HepG2 (cell line): ENCODE data around the gene ATAD1. TPM values are rescaled to one million over a fixed set of nuclear protein-coding genes. Genes with fewer than 3 reads are reported as not detected.

Experiments used
- EEA1 ChIP-seq: sonication (generic); formaldehyde crosslinking; IDR thresholded peaks from 2 replicates; pipeline ENCODE4 v1.5.1; 2020; ENCODE audit warnings: mild to moderate bottlenecking, missing genetic modification reagents, borderline replicate concordance
- ISL2 ChIP-seq: sonication (generic); formaldehyde crosslinking; IDR thresholded peaks from 2 replicates; pipeline ENCODE4 v1.5.0; 2020; ENCODE audit warnings: missing genetic modification reagents
- MED8 ChIP-seq: sonication (generic); formaldehyde crosslinking; IDR thresholded peaks from 2 replicates; pipeline ENCODE4 v1.8.1; 2023; ENCODE audit warnings: mild to moderate bottlenecking, missing genetic modification reagents; ENCODE audit not compliant: insufficient replicate concordance
- NFKBIZ ChIP-seq: IDR thresholded peaks from 2 replicates; pipeline ENCODE4 v1.6.1; 2018; ENCODE audit warnings: missing genetic modification reagents, missing compliant biosample characterization
- NR2F1 ChIP-seq, 2 experiments: fragments of 450-650 bp in 1 of 2; formaldehyde crosslinking in 1 of 2; IDR thresholded peaks; 2 replicates each; pipeline versions ENCODE4 v1.5.0 to v1.6.1; 2016 to 2020; ENCODE audit warnings: mild to moderate bottlenecking in 1 of 2, missing compliant biosample characterization in 1 of 2, missing genetic modification reagents in 1 of 2, moderate library complexity in 1 of 2
- REL ChIP-seq: sonication (generic); formaldehyde crosslinking; conservative IDR thresholded peaks from 2 replicates; pipeline ENCODE4 v1.8.0; 2022; ENCODE audit warnings: mild to moderate bottlenecking, missing genetic modification reagents, moderate library complexity
- STAG1 ChIP-seq: sonication (generic); formaldehyde crosslinking; IDR thresholded peaks from 2 replicates; pipeline ENCODE4 v1.4.0; 2020; ENCODE audit warnings: missing genetic modification reagents
- ZMYM3 ChIP-seq: sonication (generic); formaldehyde crosslinking; IDR thresholded peaks from 2 replicates; pipeline ENCODE4 v1.5.1; 2020; ENCODE audit warnings: mild to moderate bottlenecking, missing genetic modification reagents
- ZNF224 ChIP-seq: sonication (generic); formaldehyde crosslinking; IDR thresholded peaks from 2 replicates; pipeline ENCODE4 v1.5.0; 2020; ENCODE audit warnings: mild to moderate bottlenecking, missing genetic modification reagents
- ZNF235 ChIP-seq: sonication (generic); formaldehyde crosslinking; IDR thresholded peaks from 2 replicates; pipeline ENCODE4 v1.8.1; 2023; ENCODE audit warnings: mild to moderate bottlenecking, missing genetic modification reagents, borderline replicate concordance
- ZNF296 ChIP-seq: sonication (generic); formaldehyde crosslinking; conservative IDR thresholded peaks from 2 replicates; pipeline ENCODE4 v1.5.0; 2020; ENCODE audit warnings: mild to moderate bottlenecking, missing genetic modification reagents
- ZNF383 ChIP-seq: sonication (generic); formaldehyde crosslinking; IDR thresholded peaks from 2 replicates; pipeline ENCODE4 v1.4.0; 2020; ENCODE audit warnings: missing genetic modification reagents, mild to moderate bottlenecking, borderline replicate concordance
- ZNF496 ChIP-seq: sonication (generic); formaldehyde crosslinking; IDR thresholded peaks from 2 replicates; pipeline ENCODE4 v1.8.1; 2023; ENCODE audit warnings: mild to moderate bottlenecking, moderate library complexity, missing genetic modification reagents; ENCODE audit not compliant: insufficient replicate concordance
- ZNF776 ChIP-seq: sonication (generic); formaldehyde crosslinking; IDR thresholded peaks from 2 replicates; pipeline ENCODE4 v1.4.0; 2020; ENCODE audit warnings: mild to moderate bottlenecking, missing genetic modification reagents
- ZNF850 ChIP-seq: sonication (generic); formaldehyde crosslinking; conservative IDR thresholded peaks from 2 replicates; pipeline ENCODE4 v1.9.0; 2021; ENCODE audit warnings: mild to moderate bottlenecking, missing genetic modification reagents
- polyA plus RNA-seq, 8 experiments: library from polyadenylated mRNA; depleted of rRNA in 3 of 8; stranded (reverse) in 7 of 8; unstranded in 1 of 8; fragments of >200 nt; fragmentation: Illumina TruSeq in 4 of 8; extraction: Trizol in 4 of 8; gene quantifications; 2 replicates each; pipeline versions ENCODE4 v1.2.1 to v1.2.3, GENCODE V29; 2011 to 2016; ENCODE audit warnings: low read depth in 4 of 8, missing spikeins in 1 of 8, mixed read lengths in 1 of 8; ENCODE audit not compliant: insufficient read depth in 1 of 8
- total RNA-seq, 5 experiments: library from RNA; depleted of rRNA; stranded (reverse); fragments of >200 nt; fragmentation: Illumina TruSeq; extraction: Trizol; gene quantifications; 2 replicates each; pipeline ENCODE4 v1.2.3, GENCODE V29; 2016; ENCODE audit warnings: low read depth in 1 of 5
- TF ChIP-seq, protein P1 (sequence below): sonication (generic); formaldehyde crosslinking; conservative IDR thresholded peaks from 2 replicates; pipeline ENCODE4 v1.5.0; 2020; ENCODE audit warnings: missing genetic modification reagents
- TF ChIP-seq, protein P2 (sequence below): sonication (generic); formaldehyde crosslinking; IDR thresholded peaks from 2 replicates; pipeline ENCODE4 v1.4.0; 2020; ENCODE audit warnings: missing genetic modification reagents, low read depth, mild to moderate bottlenecking, borderline replicate concordance
- TF ChIP-seq, protein P3 (sequence below): sonication (generic); formaldehyde crosslinking; IDR thresholded peaks from 2 replicates; pipeline ENCODE4 v1.5.1; 2020; ENCODE audit warnings: missing genetic modification reagents, mild to moderate bottlenecking, borderline replicate concordance
- TF ChIP-seq, protein P4 (sequence below): sonication (generic); formaldehyde crosslinking; IDR thresholded peaks from 2 replicates; pipeline ENCODE4 v1.4.0; 2020; ENCODE audit warnings: missing genetic modification reagents
- TF ChIP-seq, protein P5 (sequence below): sonication (generic); formaldehyde crosslinking; IDR thresholded peaks from 2 replicates; pipeline ENCODE4 v1.4.0; 2020; ENCODE audit warnings: missing genetic modification reagents

The ATAD1 gene
- total and polyA plus RNA-seq, 2 of the 13 experiments (the other 11 are each of a cell fraction or from before 2014, with no cell fraction given) = 14.9 to 28.2 TPM

DNA sequence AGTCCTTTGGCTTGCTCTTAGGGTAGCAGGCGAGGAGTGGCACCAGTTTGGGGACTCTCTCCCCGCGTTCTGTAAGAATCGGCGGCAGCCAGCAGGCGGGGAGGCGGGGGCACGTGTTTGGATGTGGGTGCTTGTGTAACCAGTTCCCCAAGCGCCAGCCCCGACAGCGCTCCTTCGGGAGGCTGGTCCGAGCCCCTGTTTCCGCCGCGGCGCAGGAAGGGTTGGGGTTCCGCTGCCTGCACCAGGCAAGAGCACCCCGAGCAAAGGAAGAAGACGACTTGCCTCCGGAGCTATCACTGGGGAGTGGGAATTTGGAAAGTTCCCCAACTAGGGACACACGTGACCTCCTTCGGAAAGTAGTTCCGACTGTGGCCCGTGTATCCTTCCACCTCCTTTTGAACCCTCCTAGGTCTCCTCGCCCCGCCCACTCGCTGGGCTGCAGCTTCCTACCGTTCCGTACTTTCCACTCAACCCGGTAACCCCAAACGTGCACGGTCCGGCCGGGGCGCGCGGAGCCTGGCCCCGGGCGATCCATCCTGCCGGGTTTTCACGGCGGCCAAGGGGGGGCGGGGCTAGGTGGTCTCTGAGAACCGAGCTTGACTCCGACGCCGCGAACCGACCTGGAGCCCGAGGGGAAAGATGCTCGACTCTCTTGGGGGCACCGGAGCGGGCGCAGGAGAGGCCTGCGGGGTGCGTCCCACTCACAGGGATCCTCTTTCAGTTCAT, 44.1 kb upstream of the ATAD1 start (continued):
- TF ChIP-seq, protein P1, sequence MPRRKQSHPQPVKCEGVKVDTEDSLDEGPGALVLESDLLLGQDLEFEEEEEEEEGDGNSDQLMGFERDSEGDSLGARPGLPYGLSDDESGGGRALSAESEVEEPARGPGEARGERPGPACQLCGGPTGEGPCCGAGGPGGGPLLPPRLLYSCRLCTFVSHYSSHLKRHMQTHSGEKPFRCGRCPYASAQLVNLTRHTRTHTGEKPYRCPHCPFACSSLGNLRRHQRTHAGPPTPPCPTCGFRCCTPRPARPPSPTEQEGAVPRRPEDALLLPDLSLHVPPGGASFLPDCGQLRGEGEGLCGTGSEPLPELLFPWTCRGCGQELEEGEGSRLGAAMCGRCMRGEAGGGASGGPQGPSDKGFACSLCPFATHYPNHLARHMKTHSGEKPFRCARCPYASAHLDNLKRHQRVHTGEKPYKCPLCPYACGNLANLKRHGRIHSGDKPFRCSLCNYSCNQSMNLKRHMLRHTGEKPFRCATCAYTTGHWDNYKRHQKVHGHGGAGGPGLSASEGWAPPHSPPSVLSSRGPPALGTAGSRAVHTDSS (CRISPR knock-in tag) = no peak
- TF ChIP-seq ISL2 (CRISPR knock-in tag) (peak; percentile 84), NFKBIZ (CRISPR knock-in tag) (peak; percentile 83; the same call in 1 of the 2 replicates), ZNF776 (CRISPR knock-in tag) (0 out of 2 replicates have a peak, but pooled peaks have one; percentile 60), ZNF296 (no peak; the same call in 1 of the 2 replicates), ZNF383 (CRISPR knock-in tag) (no peak), MED8 (CRISPR knock-in tag) (peak; percentile 82), ZMYM3 (peak; percentile 85), NR2F1 (CRISPR knock-in tag; IDR thresholded peaks at IDR 0.05) (peak; percentile 45 to 53; a peak in 2 of 4 replicates), EEA1 (CRISPR knock-in tag) (peak; percentile 50; the same call in 1 of the 2 replicates), REL (CRISPR knock-in tag) (no peak; the same call in 1 of the 2 replicates), ZNF224 (CRISPR knock-in tag) (peak; percentile 98), ZNF496 (no peak), ZNF850 (CRISPR knock-in tag) (no peak), ZNF235 (CRISPR knock-in tag) (peak; percentile 67; the same call in 1 of the 2 replicates), STAG1 (CRISPR knock-in tag) (no peak)
- TF ChIP-seq, protein P2, sequence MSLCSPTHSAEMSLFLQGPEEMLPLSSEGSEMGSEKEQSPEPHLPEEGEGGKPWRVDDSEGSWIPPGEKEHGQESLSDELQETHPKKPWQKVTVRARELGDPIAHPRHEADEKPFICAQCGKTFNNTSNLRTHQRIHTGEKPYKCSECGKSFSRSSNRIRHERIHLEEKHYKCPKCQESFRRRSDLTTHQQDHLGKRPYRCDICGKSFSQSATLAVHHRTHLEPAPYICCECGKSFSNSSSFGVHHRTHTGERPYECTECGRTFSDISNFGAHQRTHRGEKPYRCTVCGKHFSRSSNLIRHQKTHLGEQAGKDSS = peak; percentile 94; the same call in 1 of the 2 replicates
- TF ChIP-seq, protein P3, sequence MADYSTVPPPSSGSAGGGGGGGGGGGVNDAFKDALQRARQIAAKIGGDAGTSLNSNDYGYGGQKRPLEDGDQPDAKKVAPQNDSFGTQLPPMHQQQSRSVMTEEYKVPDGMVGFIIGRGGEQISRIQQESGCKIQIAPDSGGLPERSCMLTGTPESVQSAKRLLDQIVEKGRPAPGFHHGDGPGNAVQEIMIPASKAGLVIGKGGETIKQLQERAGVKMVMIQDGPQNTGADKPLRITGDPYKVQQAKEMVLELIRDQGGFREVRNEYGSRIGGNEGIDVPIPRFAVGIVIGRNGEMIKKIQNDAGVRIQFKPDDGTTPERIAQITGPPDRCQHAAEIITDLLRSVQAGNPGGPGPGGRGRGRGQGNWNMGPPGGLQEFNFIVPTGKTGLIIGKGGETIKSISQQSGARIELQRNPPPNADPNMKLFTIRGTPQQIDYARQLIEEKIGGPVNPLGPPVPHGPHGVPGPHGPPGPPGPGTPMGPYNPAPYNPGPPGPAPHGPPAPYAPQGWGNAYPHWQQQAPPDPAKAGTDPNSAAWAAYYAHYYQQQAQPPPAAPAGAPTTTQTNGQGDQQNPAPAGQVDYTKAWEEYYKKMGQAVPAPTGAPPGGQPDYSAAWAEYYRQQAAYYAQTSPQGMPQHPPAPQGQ (CRISPR knock-in tag) = no peak; the same call in 1 of the 2 replicates
- TF ChIP-seq, protein P4, sequence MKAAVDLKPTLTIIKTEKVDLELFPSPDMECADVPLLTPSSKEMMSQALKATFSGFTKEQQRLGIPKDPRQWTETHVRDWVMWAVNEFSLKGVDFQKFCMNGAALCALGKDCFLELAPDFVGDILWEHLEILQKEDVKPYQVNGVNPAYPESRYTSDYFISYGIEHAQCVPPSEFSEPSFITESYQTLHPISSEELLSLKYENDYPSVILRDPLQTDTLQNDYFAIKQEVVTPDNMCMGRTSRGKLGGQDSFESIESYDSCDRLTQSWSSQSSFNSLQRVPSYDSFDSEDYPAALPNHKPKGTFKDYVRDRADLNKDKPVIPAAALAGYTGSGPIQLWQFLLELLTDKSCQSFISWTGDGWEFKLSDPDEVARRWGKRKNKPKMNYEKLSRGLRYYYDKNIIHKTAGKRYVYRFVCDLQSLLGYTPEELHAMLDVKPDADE = peak; percentile 62; the same call in 1 of the 2 replicates
- TF ChIP-seq, protein P5, sequence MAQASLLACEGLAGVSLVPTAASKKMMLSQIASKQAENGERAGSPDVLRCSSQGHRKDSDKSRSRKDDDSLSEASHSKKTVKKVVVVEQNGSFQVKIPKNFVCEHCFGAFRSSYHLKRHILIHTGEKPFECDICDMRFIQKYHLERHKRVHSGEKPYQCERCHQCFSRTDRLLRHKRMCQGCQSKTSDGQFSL (CRISPR knock-in tag) = 0 out of 2 replicates have a peak, but pooled peaks have one; percentile 60
